Upper lobe of left lung (tissue), 4 donors: ENCODE results near the gene APLNR.

Experiments
- CTCF ChIP-seq, 6 experiments: fragments of 450-650 bp in 4 of 6; fragments of 200-600 bp in 2 of 6; sonication (generic) in 2 of 6; IDR thresholded peaks; one replicate each; pipeline ENCODE4 v1.5.1; 2016 to 2019; ENCODE audit warnings: antibody characterized with exemption in 6 of 6
- POLR2A ChIP-seq, 4 donors: fragments of 450-650 bp; IDR thresholded peaks; one replicate each; pipeline ENCODE4 v1.5.1; 2016 to 2017; ENCODE audit warnings: antibody characterized with exemption in 4 of 4, mild to moderate bottlenecking in 2 of 4

DNA sequence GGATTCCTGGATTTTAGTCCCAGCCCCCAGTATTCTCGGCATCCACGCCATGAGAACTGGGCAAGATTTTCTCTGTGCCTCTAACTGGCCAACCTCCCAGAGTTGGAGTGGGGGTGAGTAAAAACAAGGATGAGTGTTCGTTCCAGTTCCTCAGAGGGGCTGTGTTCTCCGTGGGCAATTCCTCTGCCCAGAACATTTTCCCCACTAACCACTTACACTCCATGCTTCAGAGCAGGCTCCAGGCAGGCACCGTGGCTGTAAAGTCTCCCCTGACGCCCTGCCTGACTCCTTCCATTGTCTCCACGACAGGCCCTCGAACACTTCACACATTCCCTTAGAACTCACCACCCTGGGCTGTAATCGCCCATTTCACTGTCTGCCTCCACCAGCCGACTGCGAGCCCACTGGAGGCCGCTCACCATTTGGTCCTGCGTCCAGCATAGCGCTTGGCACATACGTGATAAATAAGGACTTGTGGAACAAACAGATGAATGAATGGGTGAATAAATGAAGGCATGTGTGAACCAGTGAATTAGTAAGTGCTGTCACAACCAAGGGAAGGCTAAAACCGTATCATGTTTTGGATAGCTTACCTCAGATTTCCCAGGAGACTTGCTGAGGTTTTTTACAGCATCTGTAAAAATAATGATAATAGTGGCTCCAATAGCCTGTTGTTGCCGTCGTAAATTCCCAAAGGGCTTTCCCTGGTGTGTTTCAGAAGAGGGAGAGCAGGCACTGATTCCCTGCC is 6.1 kb downstream of the APLNR start:
- no peak for TF ChIP-seq CTCF (IDR thresholded peaks at IDR 0.05)
- no peak for TF ChIP-seq POLR2A (IDR thresholded peaks at IDR 0.05)
